WTC11 (cell line): ENCODE data around the gene MAP7. TPM values are rescaled to one million over a fixed set of nuclear protein-coding genes. Genes with fewer than 3 reads are reported as not detected.
"Not testable (repeated sequence)": the region's sequence is repeated elsewhere in the genome, so short reads cannot be mapped to it uniquely, and the experiment has no call there.

Source experiments
- ATAC-seq: fragments of 200-7000 bp; cut with Tn5 transposase; 2 replicates; pipeline ENCODE4 v1.10.0; 2021; ENCODE audit warnings: mild to moderate bottlenecking, moderate library complexity
- CTCF ChIA-PET: fragments of 300-600 bp; sonication (Branson Sonifier 250); formaldehyde crosslinking; loops from one replicate; lab custom pipeline; 2021; ENCODE audit warnings: antibody characterized with exemption; lab: Charles Lee
- POLR2A ChIA-PET: fragments of 350-600 bp; sonication (Branson Sonifier 250); formaldehyde crosslinking; loops from one replicate; lab custom pipeline; 2021; ENCODE audit warnings: antibody characterized with exemption; lab: Charles Lee
- DNase-seq: peaks from one replicate; pipeline ENCODE4 v3.0.0; 2021; ENCODE audit warnings: low spot score
- H3K27ac Mint-ChIP-seq: 2 replicates; pipeline ENCODE4 v1.8.0; 2021; ENCODE audit warnings: mixed read lengths
- H3K27me3 Mint-ChIP-seq: 2 replicates; pipeline ENCODE4 v1.8.0; 2021; ENCODE audit warnings: low read depth, mild to moderate bottlenecking, moderate library complexity, mixed read lengths
- H3K36me3 Mint-ChIP-seq: 2 replicates; pipeline ENCODE4 v1.8.0; 2021; ENCODE audit warnings: mixed read lengths
- H3K4me1 Mint-ChIP-seq: 2 replicates; pipeline ENCODE4 v1.8.0; 2022; ENCODE audit warnings: mixed read lengths
- H3K4me3 Mint-ChIP-seq: 2 replicates; pipeline ENCODE4 v1.8.0; 2021; ENCODE audit warnings: mild to moderate bottlenecking, moderate library complexity, mixed read lengths
- H3K9me3 Mint-ChIP-seq: 2 replicates; pipeline ENCODE4 v1.8.0; 2021; ENCODE audit warnings: mixed read lengths
- ATF1 ChIP-seq: sonication (generic); formaldehyde crosslinking; IDR thresholded peaks from 2 replicates; pipeline ENCODE4 v1.8.1; 2023; ENCODE audit warnings: mild to moderate bottlenecking, moderate library complexity, missing genetic modification reagents
- ELF4 ChIP-seq: sonication (generic); formaldehyde crosslinking; IDR thresholded peaks from 2 replicates; pipeline ENCODE4 v1.8.1; 2022; ENCODE audit warnings: low read depth, mild to moderate bottlenecking, moderate library complexity, missing genetic modification reagents
- SMAD3 ChIP-seq: sonication (generic); formaldehyde crosslinking; IDR thresholded peaks from 2 replicates; pipeline ENCODE4 v1.8.0; 2022; ENCODE audit warnings: missing genetic modification reagents, mild to moderate bottlenecking, borderline replicate concordance
- TP53 ChIP-seq: sonication (generic); formaldehyde crosslinking; IDR thresholded peaks from 2 replicates; pipeline ENCODE4 v1.8.1; 2023; ENCODE audit warnings: mild to moderate bottlenecking, missing genetic modification reagents
- total RNA-seq: library from RNA; stranded (reverse); gene quantifications from 3 replicates; pipeline ENCODE4 v1.2.3, GENCODE V29; 2021
- TF ChIP-seq, protein P1 (sequence below): fragments of 250-450 bp; sonication (Bioruptor Pico); IDR thresholded peaks from 2 replicates; pipeline ENCODE4 v2.1.2; 2022; ENCODE audit warnings: mild to moderate bottlenecking, moderate library complexity
- TF ChIP-seq, protein P2 (sequence below): sonication (generic); formaldehyde crosslinking; IDR thresholded peaks from 2 replicates; pipeline ENCODE4 v1.8.1; 2023; ENCODE audit warnings: mild to moderate bottlenecking, missing genetic modification reagents, moderate library complexity
- TF ChIP-seq, protein P3 (sequence below): sonication (generic); formaldehyde crosslinking; IDR thresholded peaks from 2 replicates; pipeline ENCODE4 v1.8.0; 2023; ENCODE audit warnings: missing genetic modification reagents
- TF ChIP-seq, protein P4 (sequence below): sonication (generic); formaldehyde crosslinking; IDR thresholded peaks from 2 replicates; pipeline ENCODE4 v1.8.0; 2023; ENCODE audit warnings: missing genetic modification reagents, mild to moderate bottlenecking, borderline replicate concordance
- TF ChIP-seq, protein P5 (sequence below): sonication (generic); formaldehyde crosslinking; IDR thresholded peaks from 2 replicates; pipeline ENCODE4 v1.8.1; 2023; ENCODE audit warnings: mild to moderate bottlenecking, missing genetic modification reagents

MAP7 gene
- total RNA-seq, 1 experiment from 2014 or later, result 56.6 TPM

DNA sequence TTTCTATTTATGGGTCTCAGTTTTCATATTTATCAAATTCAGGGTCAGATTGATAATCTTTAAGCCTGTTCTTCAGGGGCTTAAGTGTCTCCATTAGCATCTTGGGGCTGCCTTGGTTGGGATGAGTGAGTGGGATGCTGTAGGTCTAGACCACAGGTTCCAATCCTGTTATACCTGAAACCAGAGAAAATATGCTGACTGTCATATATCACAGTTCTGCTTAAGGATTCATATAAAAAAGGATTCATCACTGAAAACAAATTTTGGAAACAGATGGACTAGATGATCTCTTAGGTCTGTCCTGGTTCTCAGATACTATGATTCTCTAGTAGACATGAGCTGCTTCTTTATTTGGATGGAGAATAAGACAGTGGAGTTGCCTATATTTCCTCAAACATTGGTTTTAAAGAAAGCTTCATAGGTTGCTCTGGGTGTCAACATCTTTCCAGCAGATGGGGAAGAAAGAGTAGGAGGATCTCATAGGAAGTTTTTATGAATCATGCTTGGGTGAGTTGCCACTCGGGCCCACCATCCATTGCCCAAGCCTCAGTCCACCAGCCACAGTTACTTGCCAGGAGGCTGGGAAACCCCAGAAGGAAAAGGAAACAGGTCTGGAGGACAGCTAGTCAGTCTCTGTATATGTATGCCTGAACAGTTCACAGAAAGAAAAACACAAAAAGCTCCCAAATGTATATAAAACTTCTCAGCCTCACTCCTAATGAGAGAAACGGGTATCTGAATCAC is 42.9 kb upstream of the MAP7 start:
- H3K27ac Mint-ChIP-seq, result no peak overlapping the region
- POLR2A ChIA-PET, result no interaction called here
- H3K9me3 Mint-ChIP-seq, result peaks cover 15% of the 10 kb centered on the region
- peaks cover 22% of the 10 kb centered on the region for H3K36me3 Mint-ChIP-seq
- CTCF ChIA-PET, result interaction anchor here (0.8 to 1.8 kb wide), 4 partner anchors 15 to 199 kb away, joined by 3 to 6 read pairs (median 4); partner anchors contain the start of genes MAP3K5 and MAP7
- H3K4me3 Mint-ChIP-seq, result no peak overlapping the region
- peaks cover 4% of the 10 kb centered on the region; the same call in 1 of the 2 replicates for H3K27me3 Mint-ChIP-seq
- DNase-seq (no peak), ATAC-seq (no peak)
- TF ChIP-seq, protein P1, sequence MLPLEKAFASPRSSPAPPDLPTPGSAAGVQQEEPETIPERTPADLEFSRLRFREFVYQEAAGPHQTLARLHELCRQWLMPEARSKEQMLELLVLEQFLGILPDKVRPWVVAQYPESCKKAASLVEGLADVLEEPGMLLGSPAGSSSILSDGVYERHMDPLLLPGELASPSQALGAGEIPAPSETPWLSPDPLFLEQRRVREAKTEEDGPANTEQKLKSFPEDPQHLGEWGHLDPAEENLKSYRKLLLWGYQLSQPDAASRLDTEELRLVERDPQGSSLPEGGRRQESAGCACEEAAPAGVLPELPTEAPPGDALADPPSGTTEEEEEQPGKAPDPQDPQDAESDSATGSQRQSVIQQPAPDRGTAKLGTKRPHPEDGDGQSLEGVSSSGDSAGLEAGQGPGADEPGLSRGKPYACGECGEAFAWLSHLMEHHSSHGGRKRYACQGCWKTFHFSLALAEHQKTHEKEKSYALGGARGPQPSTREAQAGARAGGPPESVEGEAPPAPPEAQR, result no peak
- TF ChIP-seq SMAD3 (CRISPR knock-in tag) (no peak), ATF1 (CRISPR knock-in tag) (no peak), TP53 (CRISPR knock-in tag) (no peak)
- TF ChIP-seq, protein P2, sequence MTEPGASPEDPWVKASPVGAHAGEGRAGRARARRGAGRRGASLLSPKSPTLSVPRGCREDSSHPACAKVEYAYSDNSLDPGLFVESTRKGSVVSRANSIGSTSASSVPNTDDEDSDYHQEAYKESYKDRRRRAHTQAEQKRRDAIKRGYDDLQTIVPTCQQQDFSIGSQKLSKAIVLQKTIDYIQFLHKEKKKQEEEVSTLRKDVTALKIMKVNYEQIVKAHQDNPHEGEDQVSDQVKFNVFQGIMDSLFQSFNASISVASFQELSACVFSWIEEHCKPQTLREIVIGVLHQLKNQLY (CRISPR knock-in tag), result no peak
- peaks cover 59% of the 10 kb centered on the region for H3K4me1 Mint-ChIP-seq

DNA sequence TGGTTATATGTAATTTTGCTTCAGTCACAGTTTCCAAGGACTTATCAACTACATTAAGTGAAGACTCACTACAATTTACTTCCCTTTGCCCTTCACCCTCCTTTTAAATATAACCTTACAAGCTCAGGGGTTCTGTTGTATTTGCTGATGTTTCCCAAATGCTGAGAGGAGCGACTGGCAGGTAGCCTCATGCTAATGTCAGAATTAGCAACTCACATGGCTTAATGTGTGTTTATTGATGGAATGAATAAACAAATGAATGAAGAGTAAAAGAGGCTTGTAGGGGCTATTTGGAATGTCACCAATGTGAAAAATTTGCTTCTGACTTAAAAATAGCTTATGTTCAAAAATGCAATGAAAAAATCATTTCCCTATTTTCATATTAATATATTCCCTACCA is 41.4 kb upstream of the MAP7 start:
- DNase-seq (no peak), ATAC-seq (peak; percentile 20)
- Mint-ChIP-seq H3K27ac (peak overlapping the region; percentile 55; the same call in 1 of the 2 replicates), H3K36me3 (peaks cover 22% of the 10 kb centered on the region), H3K4me1 (peaks cover 62% of the 10 kb centered on the region), H3K4me3 (no peak overlapping the region), H3K9me3 (peaks cover 15% of the 10 kb centered on the region), H3K27me3 (peaks cover 4% of the 10 kb centered on the region; the same call in 1 of the 2 replicates)
- POLR2A ChIA-PET, result no interaction called here
- TF ChIP-seq, protein P3, sequence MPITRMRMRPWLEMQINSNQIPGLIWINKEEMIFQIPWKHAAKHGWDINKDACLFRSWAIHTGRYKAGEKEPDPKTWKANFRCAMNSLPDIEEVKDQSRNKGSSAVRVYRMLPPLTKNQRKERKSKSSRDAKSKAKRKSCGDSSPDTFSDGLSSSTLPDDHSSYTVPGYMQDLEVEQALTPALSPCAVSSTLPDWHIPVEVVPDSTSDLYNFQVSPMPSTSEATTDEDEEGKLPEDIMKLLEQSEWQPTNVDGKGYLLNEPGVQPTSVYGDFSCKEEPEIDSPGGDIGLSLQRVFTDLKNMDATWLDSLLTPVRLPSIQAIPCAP, result no peak
- TF ChIP-seq ELF4 (CRISPR knock-in tag), result no peak
- TF ChIP-seq, protein P4, sequence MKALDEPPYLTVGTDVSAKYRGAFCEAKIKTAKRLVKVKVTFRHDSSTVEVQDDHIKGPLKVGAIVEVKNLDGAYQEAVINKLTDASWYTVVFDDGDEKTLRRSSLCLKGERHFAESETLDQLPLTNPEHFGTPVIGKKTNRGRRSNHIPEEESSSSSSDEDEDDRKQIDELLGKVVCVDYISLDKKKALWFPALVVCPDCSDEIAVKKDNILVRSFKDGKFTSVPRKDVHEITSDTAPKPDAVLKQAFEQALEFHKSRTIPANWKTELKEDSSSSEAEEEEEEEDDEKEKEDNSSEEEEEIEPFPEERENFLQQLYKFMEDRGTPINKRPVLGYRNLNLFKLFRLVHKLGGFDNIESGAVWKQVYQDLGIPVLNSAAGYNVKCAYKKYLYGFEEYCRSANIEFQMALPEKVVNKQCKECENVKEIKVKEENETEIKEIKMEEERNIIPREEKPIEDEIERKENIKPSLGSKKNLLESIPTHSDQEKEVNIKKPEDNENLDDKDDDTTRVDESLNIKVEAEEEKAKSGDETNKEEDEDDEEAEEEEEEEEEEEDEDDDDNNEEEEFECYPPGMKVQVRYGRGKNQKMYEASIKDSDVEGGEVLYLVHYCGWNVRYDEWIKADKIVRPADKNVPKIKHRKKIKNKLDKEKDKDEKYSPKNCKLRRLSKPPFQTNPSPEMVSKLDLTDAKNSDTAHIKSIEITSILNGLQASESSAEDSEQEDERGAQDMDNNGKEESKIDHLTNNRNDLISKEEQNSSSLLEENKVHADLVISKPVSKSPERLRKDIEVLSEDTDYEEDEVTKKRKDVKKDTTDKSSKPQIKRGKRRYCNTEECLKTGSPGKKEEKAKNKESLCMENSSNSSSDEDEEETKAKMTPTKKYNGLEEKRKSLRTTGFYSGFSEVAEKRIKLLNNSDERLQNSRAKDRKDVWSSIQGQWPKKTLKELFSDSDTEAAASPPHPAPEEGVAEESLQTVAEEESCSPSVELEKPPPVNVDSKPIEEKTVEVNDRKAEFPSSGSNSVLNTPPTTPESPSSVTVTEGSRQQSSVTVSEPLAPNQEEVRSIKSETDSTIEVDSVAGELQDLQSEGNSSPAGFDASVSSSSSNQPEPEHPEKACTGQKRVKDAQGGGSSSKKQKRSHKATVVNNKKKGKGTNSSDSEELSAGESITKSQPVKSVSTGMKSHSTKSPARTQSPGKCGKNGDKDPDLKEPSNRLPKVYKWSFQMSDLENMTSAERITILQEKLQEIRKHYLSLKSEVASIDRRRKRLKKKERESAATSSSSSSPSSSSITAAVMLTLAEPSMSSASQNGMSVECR (CRISPR knock-in tag), result no peak
- TF ChIP-seq, protein P5, sequence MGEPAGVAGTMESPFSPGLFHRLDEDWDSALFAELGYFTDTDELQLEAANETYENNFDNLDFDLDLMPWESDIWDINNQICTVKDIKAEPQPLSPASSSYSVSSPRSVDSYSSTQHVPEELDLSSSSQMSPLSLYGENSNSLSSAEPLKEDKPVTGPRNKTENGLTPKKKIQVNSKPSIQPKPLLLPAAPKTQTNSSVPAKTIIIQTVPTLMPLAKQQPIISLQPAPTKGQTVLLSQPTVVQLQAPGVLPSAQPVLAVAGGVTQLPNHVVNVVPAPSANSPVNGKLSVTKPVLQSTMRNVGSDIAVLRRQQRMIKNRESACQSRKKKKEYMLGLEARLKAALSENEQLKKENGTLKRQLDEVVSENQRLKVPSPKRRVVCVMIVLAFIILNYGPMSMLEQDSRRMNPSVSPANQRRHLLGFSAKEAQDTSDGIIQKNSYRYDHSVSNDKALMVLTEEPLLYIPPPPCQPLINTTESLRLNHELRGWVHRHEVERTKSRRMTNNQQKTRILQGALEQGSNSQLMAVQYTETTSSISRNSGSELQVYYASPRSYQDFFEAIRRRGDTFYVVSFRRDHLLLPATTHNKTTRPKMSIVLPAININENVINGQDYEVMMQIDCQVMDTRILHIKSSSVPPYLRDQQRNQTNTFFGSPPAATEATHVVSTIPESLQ (CRISPR knock-in tag), result no peak
- CTCF ChIA-PET, result interaction anchor here (1.0 to 1.1 kb wide), 2 partner anchors 41 to 52 kb away, joined by 3 to 4 read pairs; partner anchors contain the start of gene MAP7

DNA sequence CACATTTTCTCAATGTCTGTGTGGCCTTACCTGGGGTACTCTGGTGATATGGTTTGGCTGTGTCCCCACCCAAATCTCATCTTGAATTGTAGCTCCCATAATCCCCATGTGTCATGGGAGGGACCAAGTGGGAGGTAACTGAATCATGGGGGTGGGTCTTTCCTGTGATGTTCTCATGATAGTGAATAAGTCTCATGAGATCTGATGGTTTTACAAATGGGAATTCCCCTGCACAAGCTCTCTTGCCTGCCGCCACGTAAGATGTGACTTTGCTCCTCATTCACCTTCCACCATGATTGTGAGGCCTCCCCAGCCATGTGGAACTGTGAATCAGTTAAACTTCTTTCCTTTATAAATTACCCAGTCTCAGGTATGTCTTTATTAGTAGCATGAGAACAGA is 40.6 kb upstream of the MAP7 start:
- Mint-ChIP-seq H3K9me3 (peaks cover 15% of the 10 kb centered on the region), H3K4me1 (peaks cover 69% of the 10 kb centered on the region), H3K36me3 (peaks cover 22% of the 10 kb centered on the region)
- DNase-seq, H3K4me3 Mint-ChIP-seq, ATAC-seq, H3K27ac Mint-ChIP-seq, H3K27me3 Mint-ChIP-seq, POLR2A ChIA-PET: not testable (repeated sequence)
- CTCF ChIA-PET, result interaction anchor here (1.0 kb wide), 1 partner anchor 40 kb away, joined by 4 read pairs; the partner anchor contains the start of gene MAP7
